Tibial artery (tissue), 4 donors: ENCODE results near the gene TOMM70.

Experiments used
- DNase-seq, 2 donors: peaks; one replicate each; pipeline ENCODE4 v3.0.0-alpha.2; 2019
- H3K27ac ChIP-seq, 2 donors: fragments of 200-600 bp; sonication (generic) in 1 of 2; 1 replicate in 1 of 2; 2 replicates in 1 of 2; pipeline ENCODE4 v1.5.1; 2018 to 2019; ENCODE audit warnings: mild to moderate bottlenecking in 1 of 2
- H3K27me3 ChIP-seq, 2 donors: fragments of 200-600 bp; sonication (generic) in 1 of 2; one replicate each; pipeline versions ENCODE4 v1.5.1 to v1.6.0; 2016 to 2019
- H3K36me3 ChIP-seq, 3 donors: fragments of 200-600 bp; sonication (generic) in 2 of 3; one replicate each; pipeline ENCODE4 v1.5.1; 2016 to 2019; ENCODE audit warnings: mild to moderate bottlenecking in 2 of 3
- H3K4me1 ChIP-seq, 4 donors: fragments of 200-600 bp; sonication (generic) in 2 of 4; 1 replicate in 3 of 4; 2 replicates in 1 of 4; pipeline ENCODE4 v1.5.1; 2016 to 2019
- H3K4me3 ChIP-seq, 2 donors: fragments of 200-600 bp; sonication (generic) in 1 of 2; 1 replicate in 1 of 2; 2 replicates in 1 of 2; pipeline ENCODE4 v1.5.1; 2018 to 2019; ENCODE audit warnings: mild to moderate bottlenecking in 2 of 2
- H3K9me3 ChIP-seq, 3 donors: fragments of 200-600 bp; sonication (generic) in 1 of 3; one replicate each; pipeline ENCODE4 v1.5.1; 2016 to 2019
- intact Hi-C: fragments of 100-400 bp; cut with DNase I; formaldehyde crosslinking; loops from one replicate; pipeline ENCODE4 v1.15.0; 2023; ENCODE audit warnings: low total_unique reads
- TF ChIP-seq, protein P1 (sequence below), 2 experiments: fragments of 200-600 bp in 1 of 2; fragments of 450-650 bp in 1 of 2; IDR thresholded peaks; one replicate each; pipeline ENCODE4 v1.5.1; 2017 to 2019; ENCODE audit warnings: antibody characterized with exemption in 2 of 2, mild to moderate bottlenecking in 1 of 2, moderate library complexity in 1 of 2

The TOMM70 gene

DNA sequence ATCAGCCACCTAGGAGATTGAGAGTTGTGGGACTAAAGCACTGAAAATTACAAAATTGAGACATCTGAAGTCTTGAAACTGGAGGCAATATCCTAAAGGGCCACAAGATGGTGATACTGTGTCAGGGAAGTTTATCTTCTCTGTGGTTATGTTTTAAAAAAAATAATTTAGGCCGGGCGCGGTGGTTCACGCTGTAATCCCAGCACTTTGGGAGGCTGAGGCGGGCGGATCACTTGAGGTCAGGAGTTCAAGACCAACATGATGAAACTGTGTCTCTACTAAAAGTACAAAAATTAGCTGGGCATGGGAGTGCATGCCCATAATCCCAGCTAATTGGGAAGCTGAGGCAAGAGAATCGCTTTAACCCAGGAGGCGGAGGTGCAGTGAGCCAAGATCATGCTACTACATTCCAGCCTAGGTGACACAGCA is 84.2 kb downstream of the TOMM70 start:
- DNase-seq = peak in 1 of 2 donors; percentile 31
- TF ChIP-seq, protein P1, sequence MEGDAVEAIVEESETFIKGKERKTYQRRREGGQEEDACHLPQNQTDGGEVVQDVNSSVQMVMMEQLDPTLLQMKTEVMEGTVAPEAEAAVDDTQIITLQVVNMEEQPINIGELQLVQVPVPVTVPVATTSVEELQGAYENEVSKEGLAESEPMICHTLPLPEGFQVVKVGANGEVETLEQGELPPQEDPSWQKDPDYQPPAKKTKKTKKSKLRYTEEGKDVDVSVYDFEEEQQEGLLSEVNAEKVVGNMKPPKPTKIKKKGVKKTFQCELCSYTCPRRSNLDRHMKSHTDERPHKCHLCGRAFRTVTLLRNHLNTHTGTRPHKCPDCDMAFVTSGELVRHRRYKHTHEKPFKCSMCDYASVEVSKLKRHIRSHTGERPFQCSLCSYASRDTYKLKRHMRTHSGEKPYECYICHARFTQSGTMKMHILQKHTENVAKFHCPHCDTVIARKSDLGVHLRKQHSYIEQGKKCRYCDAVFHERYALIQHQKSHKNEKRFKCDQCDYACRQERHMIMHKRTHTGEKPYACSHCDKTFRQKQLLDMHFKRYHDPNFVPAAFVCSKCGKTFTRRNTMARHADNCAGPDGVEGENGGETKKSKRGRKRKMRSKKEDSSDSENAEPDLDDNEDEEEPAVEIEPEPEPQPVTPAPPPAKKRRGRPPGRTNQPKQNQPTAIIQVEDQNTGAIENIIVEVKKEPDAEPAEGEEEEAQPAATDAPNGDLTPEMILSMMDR (IDR thresholded peaks at IDR 0.05) = peak; percentile 70 to 75
- H3K9me3 ChIP-seq = no peaks in the 10 kb centered on the region
- peaks cover 0 to 8% (median 2%) of the 10 kb centered on the region in 4 donors for H3K4me1 ChIP-seq
- H3K4me3 ChIP-seq = no peak overlapping the region
- intact Hi-C loops = loop anchor here (10.0 kb wide), 2 partner anchors 148 to 278 kb away; no protein-coding TSS in a partner anchor
- H3K36me3 ChIP-seq = peaks cover 17 to 50% (median 24%) of the 10 kb centered on the region in 3 donors
- H3K27me3 ChIP-seq = no peaks in the 10 kb centered on the region
- H3K27ac ChIP-seq = peak overlapping the region in 1 of 2 donors; percentile 24
